ENCODE data around the gene ZNF169.
"Not testable (repeated sequence)": the region's sequence is repeated elsewhere in the genome, so short reads cannot be mapped to it uniquely, and the experiment has no call there.

The ZNF169 gene

DNA sequence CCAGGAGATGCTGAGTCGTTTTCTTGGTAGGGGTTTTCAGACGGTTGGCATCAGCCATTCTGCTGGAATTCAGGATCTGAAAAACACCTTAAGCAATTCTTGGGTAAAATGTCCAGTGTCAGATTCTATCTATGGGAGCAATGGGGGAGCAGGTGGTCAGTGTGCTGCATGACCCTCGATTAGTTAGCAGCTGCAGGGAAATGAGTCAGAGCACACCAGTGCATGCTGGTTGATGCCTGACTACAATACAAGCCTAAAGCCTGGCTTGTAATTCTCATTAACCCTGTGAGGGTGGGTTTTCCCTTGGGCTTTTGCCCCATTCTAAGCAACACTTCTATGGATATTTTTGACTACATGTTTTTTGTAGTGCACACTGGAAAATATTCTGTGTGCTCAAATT is 89.7 kb downstream of the ZNF169 start:
- not testable (repeated sequence) for DNase-seq (ENCODE audit: low read depth in 3 of 3)

All from stimulated activated CD4-positive, alpha-beta T cell treated with anti-CD3 and anti-CD28 coated beads, TNF-alpha, amount 100 ng/mL, for 4 hours (primary cell).